Raji (cell line): ENCODE data around the gene VMAC.

Experiments
- POLR2A ChIP-seq: IDR thresholded peaks from 2 replicates; pipeline ENCODE4 v1.6.1; 2011; ENCODE audit warnings: low read depth, low read length, control low read depth; ENCODE audit not compliant: insufficient read depth

The VMAC gene

DNA sequence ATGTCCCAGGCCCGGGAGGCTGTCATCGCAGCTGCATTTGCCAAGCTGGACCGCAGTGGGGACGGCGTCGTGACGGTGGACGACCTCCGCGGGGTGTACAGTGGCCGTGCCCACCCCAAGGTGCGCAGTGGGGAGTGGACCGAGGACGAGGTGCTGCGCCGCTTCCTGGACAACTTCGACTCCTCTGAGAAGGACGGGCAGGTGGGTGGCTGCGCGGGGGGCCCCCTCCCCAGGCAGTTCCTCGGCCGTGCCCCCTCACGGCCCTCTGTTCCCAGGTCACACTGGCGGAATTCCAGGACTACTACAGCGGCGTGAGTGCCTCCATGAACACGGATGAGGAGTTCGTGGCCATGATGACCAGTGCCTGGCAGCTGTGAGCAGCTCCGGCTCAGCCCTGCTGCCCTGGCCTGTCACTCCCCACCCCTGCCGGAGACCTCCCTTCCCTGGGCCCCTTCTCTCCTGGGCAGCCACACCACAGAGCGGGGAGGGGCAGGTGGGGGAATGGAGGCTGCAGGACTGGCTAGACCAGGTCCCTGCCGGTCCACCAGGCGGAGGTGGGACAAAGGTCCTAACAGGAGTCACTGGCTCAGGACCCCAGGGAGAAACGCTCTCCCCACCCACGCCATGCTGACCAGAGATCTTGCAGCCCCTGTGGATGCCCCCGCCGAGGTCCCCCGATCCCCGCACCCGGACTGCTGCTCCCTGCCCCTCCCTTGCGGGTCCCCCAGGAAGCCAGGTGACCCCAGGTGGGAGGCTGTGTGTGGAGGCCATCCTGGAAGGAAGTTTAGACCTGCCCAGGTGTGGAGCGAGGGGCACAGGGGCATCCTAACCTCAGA lies 10.5 kb downstream of the VMAC start:
- TF ChIP-seq POLR2A: no peak

DNA sequence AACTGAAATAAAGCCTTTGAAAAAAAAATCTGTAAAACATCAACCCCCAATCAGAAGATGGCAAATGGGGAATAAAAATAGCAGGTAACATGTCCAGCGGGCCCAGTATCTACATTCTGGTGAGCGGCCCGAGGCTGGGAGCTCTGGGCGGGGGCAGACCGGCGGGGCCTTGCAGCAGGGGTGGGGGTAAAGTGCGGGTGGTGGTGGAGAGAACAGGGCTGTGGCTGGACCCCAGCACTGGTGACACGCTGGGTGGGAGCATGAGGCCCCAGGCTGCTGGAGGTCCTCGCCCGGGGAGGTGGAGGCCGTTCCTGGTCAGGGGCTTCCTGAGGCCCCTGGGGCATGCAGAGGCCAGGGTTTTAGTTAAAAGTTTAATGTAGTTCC lies 11.1 kb downstream of the VMAC start:
- no peak for TF ChIP-seq POLR2A

- TF ChIP-seq POLR2A: no peak
Measured at GRCh38 chr19:5916181-5916708, 11.6 kb downstream of the VMAC start.

GRCh38 chr19:5917431-5918107 lies 12.9 kb downstream of the VMAC start:
- no peak for TF ChIP-seq POLR2A

DNA sequence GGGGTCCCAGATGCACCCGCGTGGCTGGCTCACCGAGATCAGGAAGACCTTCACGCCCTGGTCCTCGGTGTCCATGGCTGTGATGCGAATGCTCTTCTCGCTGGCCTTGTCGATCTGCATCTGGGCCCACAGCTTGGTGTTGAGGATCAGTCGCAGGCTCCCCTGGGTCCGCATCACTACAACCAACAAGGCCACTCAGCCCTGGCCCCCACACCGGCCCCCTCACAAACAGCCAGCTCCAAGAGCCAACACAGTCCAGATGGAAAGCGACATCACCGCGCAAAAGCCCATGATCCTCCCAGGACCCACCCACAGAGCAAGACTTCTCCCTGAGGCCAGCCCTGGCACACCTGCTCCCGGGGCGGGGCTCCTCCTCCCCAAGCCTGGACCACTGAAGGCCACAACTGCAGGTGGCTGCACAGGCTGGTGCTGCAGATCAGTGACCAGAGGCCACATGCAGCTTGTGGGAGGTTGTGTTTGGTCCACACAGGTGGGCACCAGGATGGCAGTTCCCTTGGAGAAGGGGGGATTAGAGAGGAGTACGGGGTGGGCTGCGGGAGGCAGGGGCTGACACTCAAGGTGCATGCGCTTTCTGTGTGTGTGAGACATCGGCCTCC lies 13.9 kb downstream of the VMAC start:
- TF ChIP-seq POLR2A: no peak

GRCh38 chr19:5921516-5922160 lies 17.0 kb downstream of the VMAC start:
- TF ChIP-seq POLR2A: no peak

GRCh38 chr19:5922161-5922545 lies 17.5 kb downstream of the VMAC start:
- no peak for TF ChIP-seq POLR2A

GRCh38 chr19:5923356-5923755 lies 18.7 kb downstream of the VMAC start:
- TF ChIP-seq POLR2A: no peak

GRCh38 chr19:5925830-5926427 lies 21.3 kb downstream of the VMAC start:
- TF ChIP-seq POLR2A: no peak

- no peak for TF ChIP-seq POLR2A
Measured at GRCh38 chr19:5926641-5927440, 22.2 kb downstream of the VMAC start.

DNA sequence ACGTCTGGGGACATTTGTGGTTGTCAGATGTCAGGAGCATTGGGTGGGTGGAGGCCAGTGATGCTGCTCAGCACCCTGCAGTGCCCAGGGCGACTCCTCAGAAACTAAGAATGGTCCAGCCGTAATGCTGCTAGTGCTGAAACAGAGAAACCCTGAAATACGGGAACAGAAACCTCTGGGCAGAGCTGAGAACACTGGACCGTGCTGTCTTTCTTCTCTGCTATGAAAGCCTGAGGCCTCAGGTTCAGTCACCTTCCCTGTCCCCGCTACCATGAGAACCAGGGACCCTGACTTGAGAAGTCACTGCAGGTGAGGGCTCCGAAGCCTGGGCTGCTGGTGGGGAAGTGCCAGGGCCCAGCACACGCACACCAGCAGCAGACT lies 22.8 kb downstream of the VMAC start:
- TF ChIP-seq POLR2A: no peak

DNA sequence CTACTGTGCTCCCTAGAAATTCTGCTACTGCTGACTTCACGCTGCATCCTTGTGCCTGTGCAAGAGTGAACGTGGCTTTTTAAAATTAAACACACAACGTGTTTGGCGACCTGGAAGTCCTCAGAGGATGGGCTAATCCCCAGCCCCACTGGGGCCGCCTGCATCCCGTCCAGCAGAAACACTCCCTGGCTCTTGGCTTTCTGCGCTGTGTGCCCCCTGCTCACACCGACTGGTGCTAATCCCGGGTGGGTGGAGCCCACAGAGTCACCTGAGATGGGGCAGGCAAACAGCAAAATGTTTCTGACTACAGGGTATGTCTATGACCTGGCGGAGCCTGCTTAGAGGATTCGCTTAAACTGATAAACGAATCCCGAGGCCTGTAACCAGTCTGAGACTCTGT lies 24.5 kb downstream of the VMAC start:
- no peak for TF ChIP-seq POLR2A

DNA sequence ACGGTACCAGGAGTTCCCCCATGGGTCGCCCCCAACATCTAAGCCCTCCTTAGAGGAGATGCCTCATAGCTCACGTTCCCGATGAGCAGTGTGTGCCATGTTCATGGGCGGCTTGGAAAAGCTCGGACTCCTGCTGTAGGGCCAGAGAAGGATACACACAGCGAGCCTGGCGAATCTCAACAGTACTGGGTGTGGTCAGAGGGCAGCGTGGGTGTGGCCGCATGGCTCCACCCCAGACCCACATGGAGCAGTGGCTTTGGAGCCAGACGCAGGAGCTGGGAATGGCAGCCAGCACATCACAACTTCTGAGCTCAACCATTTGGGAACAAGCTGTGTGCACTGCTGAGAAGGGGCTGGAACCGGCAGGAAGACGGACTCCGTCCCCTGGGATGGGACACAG lies 25.0 kb downstream of the VMAC start:
- no peak for TF ChIP-seq POLR2A

- no peak for TF ChIP-seq POLR2A
Measured at GRCh38 chr19:5931251-5931650, 26.6 kb downstream of the VMAC start.
